Activated effector memory CD4-positive, alpha-beta T cell treated with anti-CD3 and anti-CD28 coated beads, Interleukin-2, amount 50 U/mL, for 16 hours (primary cell): ENCODE results near the gene MAB21L1.

Source experiments
- DNase-seq: peaks from one replicate; pipeline ENCODE4 v3.0.0-alpha.2; 2020

MAB21L1 gene

GRCh38 chr13:35479038-35479492 lies 2.6 kb upstream of the MAB21L1 start:
- DNase-seq = no peak

- no peak for DNase-seq
Observed at GRCh38 chr13:35478271-35479037, 2.0 kb upstream of the MAB21L1 start.

GRCh38 chr13:35477386-35477946 lies 977 bp upstream of the MAB21L1 start:
- DNase-seq = no peak

- no peak for DNase-seq
Observed at GRCh38 chr13:35475212-35475959, 1.1 kb downstream of the MAB21L1 start.

- DNase-seq = no peak
Observed at GRCh38 chr13:35474496-35475211, 1.8 kb downstream of the MAB21L1 start.

- no peak for DNase-seq
Observed at GRCh38 chr13:35473802-35474201, 2.7 kb downstream of the MAB21L1 start.

GRCh38 chr13:35473206-35473775 lies 3.2 kb downstream of the MAB21L1 start:
- no peak for DNase-seq

- DNase-seq = no peak
Observed at GRCh38 chr13:35472323-35472881, 4.1 kb downstream of the MAB21L1 start.

- DNase-seq = no peak
Observed at GRCh38 chr13:35471706-35472322, 4.7 kb downstream of the MAB21L1 start.

GRCh38 chr13:35470671-35471661 lies 5.5 kb downstream of the MAB21L1 start:
- no peak for DNase-seq

- no peak for DNase-seq
Observed at GRCh38 chr13:35469806-35470525, 6.5 kb downstream of the MAB21L1 start.

- no peak for DNase-seq
Observed at GRCh38 chr13:35468195-35468594, 8.3 kb downstream of the MAB21L1 start.

GRCh38 chr13:35465371-35465770 lies 11.1 kb downstream of the MAB21L1 start:
- DNase-seq = no peak

GRCh38 chr13:35460061-35460460 lies 16.4 kb downstream of the MAB21L1 start:
- DNase-seq = no peak

- no peak for DNase-seq
Observed at GRCh38 chr13:35457258-35457657, 19.2 kb downstream of the MAB21L1 start.

GRCh38 chr13:35455022-35455421 lies 21.5 kb downstream of the MAB21L1 start:
- DNase-seq = no peak

GRCh38 chr13:35449821-35450220 lies 26.7 kb downstream of the MAB21L1 start:
- DNase-seq = no peak

- no peak for DNase-seq
Observed at GRCh38 chr13:35448465-35448864, 28.0 kb downstream of the MAB21L1 start.
